ENCODE measurements around the gene SYF2.
"Not testable (repeated sequence)": the region's sequence is repeated elsewhere in the genome, so short reads cannot be mapped to it uniquely, and the experiment has no call there.

SYF2 gene

GRCh38 chr1:25194572-25195020, 37.7 kb downstream of the SYF2 start:
- H3K4me1 ChIP-seq, result no peaks in the 10 kb centered on the region
- no peaks in the 10 kb centered on the region for H3K9me3 ChIP-seq
- no peak overlapping the region for H3K4me3 ChIP-seq
- in situ Hi-C loops (cut with MboI; ENCODE audit: low sequenced_read_pairs), result no loop called here
- no peaks in the 10 kb centered on the region for H3K27me3 ChIP-seq (ENCODE audit: low read depth)
- DNase-seq (ENCODE audit: low spot score in 2 of 2), result no peak
- no peaks in the 10 kb centered on the region for H3K36me3 ChIP-seq (replicated peaks)

- in situ Hi-C loops (cut with MboI; ENCODE audit: low sequenced_read_pairs), result no loop called here
- no peak for DNase-seq (ENCODE audit: low spot score in 2 of 2)
- Histone ChIP-seq H3K4me1 (no peaks in the 10 kb centered on the region), H3K27me3 (ENCODE audit: low read depth) (no peaks in the 10 kb centered on the region), H3K4me3 (no peak overlapping the region), H3K9me3 (no peaks in the 10 kb centered on the region), H3K36me3 (replicated peaks) (no peaks in the 10 kb centered on the region)
Measured at GRCh38 chr1:25194054-25194453, 38.2 kb downstream of the SYF2 start.

DNA sequence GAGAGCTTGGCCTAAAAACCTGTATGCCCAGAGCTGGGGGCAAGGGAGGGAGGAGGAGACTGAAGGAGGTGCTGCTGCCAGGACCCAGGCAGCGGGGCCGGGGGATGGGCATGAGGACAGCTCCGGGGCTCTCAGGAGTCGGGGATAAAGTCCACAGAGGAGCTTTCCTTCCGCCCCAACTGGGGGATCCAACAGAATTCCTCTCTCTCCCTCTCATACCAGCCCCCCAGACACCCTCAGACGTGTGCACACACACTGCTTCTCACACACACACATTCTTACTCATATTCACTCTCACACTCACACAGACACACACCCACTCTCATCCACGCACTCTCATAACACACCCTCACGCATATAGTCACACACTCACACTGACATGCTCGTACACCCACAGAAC, 39.1 kb downstream of the SYF2 start:
- H3K36me3 ChIP-seq (replicated peaks), result no peaks in the 10 kb centered on the region
- H3K9me3 ChIP-seq, result no peaks in the 10 kb centered on the region
- in situ Hi-C loops (cut with MboI; ENCODE audit: low sequenced_read_pairs), result no loop called here
- no peaks in the 10 kb centered on the region for H3K27me3 ChIP-seq (ENCODE audit: low read depth)
- H3K4me1 ChIP-seq, result no peaks in the 10 kb centered on the region
- no peak for DNase-seq (ENCODE audit: low spot score in 2 of 2)
- no peak overlapping the region for H3K4me3 ChIP-seq

DNA sequence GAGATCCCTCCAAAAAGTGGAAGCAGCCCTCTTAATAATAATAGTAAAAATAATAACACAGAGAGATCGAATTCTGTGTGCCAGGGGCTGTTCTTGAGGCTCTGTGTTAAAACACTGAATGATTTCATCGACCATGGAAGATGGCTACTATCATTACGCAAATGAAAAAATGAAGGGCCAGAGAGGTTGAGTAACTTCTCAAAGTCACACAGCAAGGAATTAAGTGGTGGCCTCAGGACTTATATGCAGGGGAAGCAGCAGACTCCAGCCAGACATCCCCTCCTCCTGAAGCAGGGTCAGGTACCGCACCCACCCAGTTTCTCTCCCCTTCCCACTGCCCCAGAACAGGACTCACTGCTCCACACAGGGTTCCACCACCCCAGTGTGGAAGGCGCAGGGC, 40.1 kb downstream of the SYF2 start:
- Histone ChIP-seq H3K4me1 (no peaks in the 10 kb centered on the region), H3K27me3 (ENCODE audit: low read depth) (no peaks in the 10 kb centered on the region), H3K4me3 (no peak overlapping the region), H3K36me3 (replicated peaks) (no peaks in the 10 kb centered on the region), H3K9me3 (no peaks in the 10 kb centered on the region)
- no peak for DNase-seq (ENCODE audit: low spot score in 2 of 2)
- in situ Hi-C loops (cut with MboI; ENCODE audit: low sequenced_read_pairs), result no loop called here

- Histone ChIP-seq H3K4me1 (no peaks in the 10 kb centered on the region), H3K4me3 (no peak overlapping the region), H3K9me3 (no peaks in the 10 kb centered on the region), H3K36me3 (replicated peaks) (no peaks in the 10 kb centered on the region), H3K27me3 (ENCODE audit: low read depth) (no peaks in the 10 kb centered on the region)
- in situ Hi-C loops (cut with MboI; ENCODE audit: low sequenced_read_pairs), result no loop called here
- no peak for DNase-seq (ENCODE audit: low spot score in 2 of 2)
Measured at GRCh38 chr1:25190260-25190659, 42.0 kb downstream of the SYF2 start.

DNA sequence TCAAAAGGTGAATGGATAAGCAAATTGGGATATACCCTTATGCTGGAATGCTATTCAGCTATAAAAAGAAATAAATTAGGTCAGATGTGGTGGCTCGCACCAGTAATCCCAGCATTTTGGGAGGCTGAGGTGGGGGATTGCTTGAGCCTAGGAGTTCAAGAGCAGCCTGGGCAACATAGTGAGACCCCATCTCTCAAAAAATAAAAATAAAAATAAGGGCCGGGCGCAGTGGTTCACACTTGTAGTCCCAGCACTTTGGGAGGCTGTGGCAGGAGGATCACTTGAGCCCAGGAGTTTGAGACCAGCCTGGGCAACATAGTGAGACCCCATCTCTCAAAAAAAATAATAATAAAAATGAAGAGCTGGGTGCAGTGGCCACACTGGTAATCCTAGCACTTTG, 44.4 kb downstream of the SYF2 start:
- H3K4me3 ChIP-seq; in situ Hi-C loops (cut with MboI; ENCODE audit: low sequenced_read_pairs); H3K36me3 ChIP-seq (replicated peaks); H3K4me1 ChIP-seq; H3K27me3 ChIP-seq (ENCODE audit: low read depth); H3K9me3 ChIP-seq; DNase-seq (ENCODE audit: low spot score in 2 of 2): not testable (repeated sequence)

DNA sequence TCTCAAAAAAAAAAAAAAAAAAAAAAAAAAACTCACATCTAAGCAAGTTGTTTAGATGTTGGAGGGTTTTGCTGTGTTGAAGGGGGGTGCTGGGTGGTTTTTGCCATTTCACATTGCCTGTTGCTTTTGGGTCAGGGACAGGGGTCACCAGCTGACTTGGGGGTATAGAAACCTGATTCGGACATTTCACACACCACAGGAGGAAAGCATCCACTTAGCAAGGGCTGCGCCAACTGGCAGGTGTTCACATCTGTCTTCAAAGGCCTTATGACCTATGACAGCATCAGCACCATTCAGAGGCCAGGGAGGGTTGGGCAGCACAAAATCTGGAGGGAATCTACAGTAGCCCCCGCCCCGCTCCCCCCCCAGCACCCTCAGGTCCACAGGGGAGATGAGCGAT, 45.2 kb downstream of the SYF2 start:
- Histone ChIP-seq H3K4me3 (no peak overlapping the region), H3K36me3 (replicated peaks) (no peaks in the 10 kb centered on the region), H3K9me3 (no peaks in the 10 kb centered on the region), H3K4me1 (no peaks in the 10 kb centered on the region), H3K27me3 (ENCODE audit: low read depth) (no peaks in the 10 kb centered on the region)
- no peak for DNase-seq (ENCODE audit: low spot score in 2 of 2)
- in situ Hi-C loops (cut with MboI; ENCODE audit: low sequenced_read_pairs), result no loop called here

GRCh38 chr1:25186161-25187007, 45.9 kb downstream of the SYF2 start:
- Histone ChIP-seq H3K9me3 (no peaks in the 10 kb centered on the region), H3K36me3 (replicated peaks) (no peaks in the 10 kb centered on the region), H3K4me3 (no peak overlapping the region), H3K4me1 (no peaks in the 10 kb centered on the region), H3K27me3 (ENCODE audit: low read depth) (no peaks in the 10 kb centered on the region)
- no peak for DNase-seq (ENCODE audit: low spot score in 2 of 2)
- in situ Hi-C loops (cut with MboI; ENCODE audit: low sequenced_read_pairs), result no loop called here

GRCh38 chr1:25185409-25186160, 46.7 kb downstream of the SYF2 start:
- no peak overlapping the region for H3K4me3 ChIP-seq
- DNase-seq (ENCODE audit: low spot score in 2 of 2), result no peak
- no peaks in the 10 kb centered on the region for H3K36me3 ChIP-seq (replicated peaks)
- no peaks in the 10 kb centered on the region for H3K4me1 ChIP-seq
- H3K27me3 ChIP-seq (ENCODE audit: low read depth), result no peaks in the 10 kb centered on the region
- no peaks in the 10 kb centered on the region for H3K9me3 ChIP-seq
- in situ Hi-C loops (cut with MboI; ENCODE audit: low sequenced_read_pairs), result no loop called here

- H3K36me3 ChIP-seq (replicated peaks), result no peaks in the 10 kb centered on the region
- no peak for DNase-seq (ENCODE audit: low spot score in 2 of 2)
- no peaks in the 10 kb centered on the region for H3K9me3 ChIP-seq
- H3K4me1 ChIP-seq, result no peaks in the 10 kb centered on the region
- in situ Hi-C loops (cut with MboI; ENCODE audit: low sequenced_read_pairs), result no loop called here
- no peak overlapping the region for H3K4me3 ChIP-seq
- H3K27me3 ChIP-seq (ENCODE audit: low read depth), result no peaks in the 10 kb centered on the region
Measured at GRCh38 chr1:25184001-25184762, 48.1 kb downstream of the SYF2 start.

- DNase-seq (ENCODE audit: low spot score in 2 of 2), result no peak
- no peaks in the 10 kb centered on the region for H3K27me3 ChIP-seq (ENCODE audit: low read depth)
- no peaks in the 10 kb centered on the region for H3K9me3 ChIP-seq
- H3K36me3 ChIP-seq (replicated peaks), result no peaks in the 10 kb centered on the region
- no peak overlapping the region for H3K4me3 ChIP-seq
- in situ Hi-C loops (cut with MboI; ENCODE audit: low sequenced_read_pairs), result no loop called here
- no peaks in the 10 kb centered on the region for H3K4me1 ChIP-seq
Measured at GRCh38 chr1:25183126-25183980, 48.9 kb downstream of the SYF2 start.

DNA sequence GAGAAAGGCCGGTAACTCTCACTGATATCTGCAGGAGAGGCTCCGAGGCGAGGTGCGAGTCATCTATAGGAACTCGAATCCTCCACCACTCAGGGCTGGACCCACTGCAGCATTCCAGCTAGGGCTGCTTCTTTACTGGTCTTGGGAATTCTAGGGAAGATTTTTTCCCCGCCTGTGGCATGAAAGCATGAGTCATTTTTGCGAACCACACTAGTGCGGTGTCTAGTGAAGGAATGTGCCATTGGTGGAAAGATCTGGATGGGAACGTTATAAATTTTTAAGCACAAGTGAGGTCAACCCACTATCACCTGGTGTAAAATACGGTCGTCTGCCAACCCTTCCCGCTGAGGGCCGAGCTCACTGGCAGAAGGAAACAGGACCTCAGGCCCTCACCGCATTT, 49.7 kb downstream of the SYF2 start:
- H3K36me3 ChIP-seq (replicated peaks), result no peaks in the 10 kb centered on the region
- H3K4me3 ChIP-seq, result no peak overlapping the region
- no peak for DNase-seq (ENCODE audit: low spot score in 2 of 2)
- H3K4me1 ChIP-seq, result no peaks in the 10 kb centered on the region
- in situ Hi-C loops (cut with MboI; ENCODE audit: low sequenced_read_pairs), result no loop called here
- no peaks in the 10 kb centered on the region for H3K27me3 ChIP-seq (ENCODE audit: low read depth)
- no peaks in the 10 kb centered on the region for H3K9me3 ChIP-seq

DNA sequence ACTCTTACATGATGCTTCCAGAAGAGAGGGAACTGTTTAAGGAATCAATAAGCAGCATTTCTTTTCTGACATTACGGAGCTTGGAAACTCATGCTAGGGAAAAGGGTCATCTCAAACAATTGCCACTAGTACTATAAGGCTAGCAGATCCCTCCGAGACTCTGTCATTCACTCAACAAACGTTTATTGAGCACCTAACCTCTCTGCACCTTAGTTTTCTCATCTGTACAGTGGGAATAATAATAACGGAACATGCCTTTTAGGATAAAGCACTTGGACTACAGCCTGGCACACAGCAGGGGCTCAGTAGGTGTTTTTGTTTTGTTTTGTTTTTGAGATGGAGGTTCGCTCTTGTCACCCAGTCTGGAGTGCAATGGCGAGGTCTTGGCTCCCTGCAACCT, 51.3 kb downstream of the SYF2 start:
- H3K4me3 ChIP-seq, result no peak overlapping the region
- DNase-seq (ENCODE audit: low spot score in 2 of 2), result no peak
- no peaks in the 10 kb centered on the region for H3K4me1 ChIP-seq
- no peaks in the 10 kb centered on the region for H3K27me3 ChIP-seq (ENCODE audit: low read depth)
- in situ Hi-C loops (cut with MboI; ENCODE audit: low sequenced_read_pairs), result no loop called here
- no peaks in the 10 kb centered on the region for H3K36me3 ChIP-seq (replicated peaks)
- H3K9me3 ChIP-seq, result no peaks in the 10 kb centered on the region

Data from HAP-1 (cell line).